Adrenal gland (tissue), 5 donors: ENCODE results near the gene BIRC3.

Experiments used
- POLR2A ChIP-seq, 2 donors: fragments of 450-650 bp; IDR thresholded peaks; one replicate each; pipeline ENCODE4 v1.6.1; 2017; ENCODE audit warnings: antibody characterized with exemption in 2 of 2, mild to moderate bottlenecking in 2 of 2, moderate library complexity in 1 of 2
- TF ChIP-seq, protein P1 (sequence below), 6 experiments: fragments of 450-650 bp in 4 of 6; fragments of 200-600 bp in 2 of 6; sonication (generic) in 1 of 6; IDR thresholded peaks; 1 replicate in 5 of 6; 2 replicates in 1 of 6; pipeline versions ENCODE4 v1.5.1 to v1.8.0; 2016 to 2021; ENCODE audit warnings: antibody characterized with exemption in 6 of 6, mild to moderate bottlenecking in 2 of 6, moderate library complexity in 1 of 6
- donor health status: DM: no; HTN: no; CAD: no.

- TF ChIP-seq, protein P1, sequence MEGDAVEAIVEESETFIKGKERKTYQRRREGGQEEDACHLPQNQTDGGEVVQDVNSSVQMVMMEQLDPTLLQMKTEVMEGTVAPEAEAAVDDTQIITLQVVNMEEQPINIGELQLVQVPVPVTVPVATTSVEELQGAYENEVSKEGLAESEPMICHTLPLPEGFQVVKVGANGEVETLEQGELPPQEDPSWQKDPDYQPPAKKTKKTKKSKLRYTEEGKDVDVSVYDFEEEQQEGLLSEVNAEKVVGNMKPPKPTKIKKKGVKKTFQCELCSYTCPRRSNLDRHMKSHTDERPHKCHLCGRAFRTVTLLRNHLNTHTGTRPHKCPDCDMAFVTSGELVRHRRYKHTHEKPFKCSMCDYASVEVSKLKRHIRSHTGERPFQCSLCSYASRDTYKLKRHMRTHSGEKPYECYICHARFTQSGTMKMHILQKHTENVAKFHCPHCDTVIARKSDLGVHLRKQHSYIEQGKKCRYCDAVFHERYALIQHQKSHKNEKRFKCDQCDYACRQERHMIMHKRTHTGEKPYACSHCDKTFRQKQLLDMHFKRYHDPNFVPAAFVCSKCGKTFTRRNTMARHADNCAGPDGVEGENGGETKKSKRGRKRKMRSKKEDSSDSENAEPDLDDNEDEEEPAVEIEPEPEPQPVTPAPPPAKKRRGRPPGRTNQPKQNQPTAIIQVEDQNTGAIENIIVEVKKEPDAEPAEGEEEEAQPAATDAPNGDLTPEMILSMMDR (IDR thresholded peaks at IDR 0.05), result no peak
- TF ChIP-seq POLR2A (IDR thresholded peaks at IDR 0.05), result no peak
Measured at GRCh38 chr11:102313238-102313940, 3.9 kb upstream of the BIRC3 start.
